Kidney epithelial cell (primary cell): ENCODE data around the gene SCAF1. TPM values are rescaled to one million over a fixed set of nuclear protein-coding genes. Genes with fewer than 3 reads are reported as not detected.
A peak's percentile ranks its signal among the peaks of the same experiment; 100 is the strongest.

Experiments
- DNase-seq: peaks from one replicate; pipeline ENCODE4 v3.0.0-alpha.2; 2010; ENCODE audit warnings: low read depth
- H3K27me3 ChIP-seq: 2 replicates; pipeline ENCODE4 v1.6.0; 2011; ENCODE audit warnings: low read length; ENCODE audit not compliant: control insufficient read depth, insufficient read depth
- H3K36me3 ChIP-seq: 2 replicates; pipeline ENCODE4 v1.5.1; 2011; ENCODE audit warnings: low read length; ENCODE audit not compliant: control insufficient read depth, insufficient read depth
- H3K4me3 ChIP-seq: 2 replicates; pipeline ENCODE4 v1.5.1; 2011; ENCODE audit warnings: low read depth, mild to moderate bottlenecking, control low read depth, low read length
- CTCF ChIP-seq: IDR thresholded peaks from 2 replicates; pipeline ENCODE4 v1.5.1; 2011; ENCODE audit warnings: mild to moderate bottlenecking, moderate library complexity, low read length, control low read depth, inconsistent platforms; ENCODE audit not compliant: insufficient read depth, poor library complexity, severe bottlenecking
- total RNA-seq: library from RNA; depleted of rRNA; stranded (reverse); fragments of >200 nt; gene quantifications from 2 replicates; pipeline ENCODE4 v1.2.3, GENCODE V29; 2015

The SCAF1 gene
- 38.9 and 51.1 TPM in 2 replicates for total RNA-seq

GRCh38 chr19:49641688-49642491 lies at the start of gene SCAF1:
TSS of gene SCAF1 (plus strand) at chr19:49642209. CDS start at chr19:49645027, 2,818 bp downstream.
- TF ChIP-seq CTCF, result no peak
- no peaks in the 10 kb centered on the region for H3K27me3 ChIP-seq
- H3K36me3 ChIP-seq, result peaks cover 1% of the 10 kb centered on the region
- H3K4me3 ChIP-seq, result peak within 1 kb of the TSS; percentile 88
- peak; percentile 97 for DNase-seq

- no peak for TF ChIP-seq CTCF
- Histone ChIP-seq H3K36me3 (peaks cover 3% of the 10 kb centered on the region), H3K4me3 (peak overlapping the region; percentile 52), H3K27me3 (no peaks in the 10 kb centered on the region)
- no peak for DNase-seq
Observed at GRCh38 chr19:49592486-49593232, 49.4 kb upstream of the SCAF1 start.

GRCh38 chr19:49593233-49594113 lies 48.5 kb upstream of the SCAF1 start:
- TF ChIP-seq CTCF, result no peak
- Histone ChIP-seq H3K36me3 (peaks cover 3% of the 10 kb centered on the region), H3K27me3 (no peaks in the 10 kb centered on the region), H3K4me3 (peak overlapping the region; percentile 52)
- DNase-seq, result peak; percentile 61

GRCh38 chr19:49594157-49594992 lies 47.6 kb upstream of the SCAF1 start:
- H3K36me3 ChIP-seq, result peaks cover 3% of the 10 kb centered on the region
- no peaks in the 10 kb centered on the region for H3K27me3 ChIP-seq
- TF ChIP-seq CTCF, result no peak
- no peak for DNase-seq
- no peak overlapping the region for H3K4me3 ChIP-seq

- Histone ChIP-seq H3K36me3 (peaks cover 5% of the 10 kb centered on the region), H3K4me3 (no peak overlapping the region), H3K27me3 (no peaks in the 10 kb centered on the region)
- DNase-seq, result no peak
- no peak for TF ChIP-seq CTCF
Observed at GRCh38 chr19:49594993-49595818, 46.8 kb upstream of the SCAF1 start.
